HEK293 (cell line): ENCODE data around the gene RHD.
"Not testable (repeated sequence)": the region's sequence is repeated elsewhere in the genome, so short reads cannot be mapped to it uniquely, and the experiment has no call there.

Experiments used
- ZNF2 ChIP-seq: fragments of 450-650 bp; formaldehyde crosslinking; IDR thresholded peaks from 2 replicates; pipeline ENCODE4 v1.5.1; 2016; ENCODE audit warnings: missing biosample characterization, missing genetic modification characterization
- ZNF366 ChIP-seq: fragments of 450-650 bp; formaldehyde crosslinking; conservative IDR thresholded peaks from 2 replicates; pipeline ENCODE4 v1.5.1; 2016; ENCODE audit warnings: missing biosample characterization, missing genetic modification characterization

GRCh38 chr1:25290043-25290442 is 17.7 kb downstream of the RHD start:
- TF ChIP-seq ZNF366, ZNF2 (tag by site-specific recombination): not testable (repeated sequence)
